BE2C (cell line): ENCODE measurements around the gene BMERB1.
"Not testable (repeated sequence)": the region's sequence is repeated elsewhere in the genome, so short reads cannot be mapped to it uniquely, and the experiment has no call there.

Source experiments
- DNase-seq: peaks from one replicate; pipeline ENCODE4 v3.0.0-alpha.2; 2020
- H3K27me3 ChIP-seq: fragments of 250-450 bp; sonication (Bioruptor Pico); 2 replicates; pipeline ENCODE4 v1.5.1; 2020; ENCODE audit warnings: mild to moderate bottlenecking
- H3K36me3 ChIP-seq: fragments of 250-450 bp; sonication (Bioruptor Pico); 2 replicates; pipeline ENCODE4 v1.5.1; 2020; ENCODE audit warnings: mild to moderate bottlenecking
- H3K4me1 ChIP-seq: fragments of 250-450 bp; sonication (Bioruptor Pico); 2 replicates; pipeline ENCODE4 v1.5.1; 2020
- H3K4me3 ChIP-seq: 2 replicates; pipeline ENCODE4 v1.5.1; 2011; ENCODE audit warnings: low read depth, low read length
- H3K9me3 ChIP-seq: fragments of 250-450 bp; sonication (Bioruptor Pico); 2 replicates; pipeline ENCODE4 v1.5.1; 2020
- TF ChIP-seq, protein P1 (sequence below): IDR thresholded peaks from 2 replicates; pipeline ENCODE4 v1.5.1; 2012; ENCODE audit warnings: mild to moderate bottlenecking, low read depth, low read length

Gene BMERB1

DNA sequence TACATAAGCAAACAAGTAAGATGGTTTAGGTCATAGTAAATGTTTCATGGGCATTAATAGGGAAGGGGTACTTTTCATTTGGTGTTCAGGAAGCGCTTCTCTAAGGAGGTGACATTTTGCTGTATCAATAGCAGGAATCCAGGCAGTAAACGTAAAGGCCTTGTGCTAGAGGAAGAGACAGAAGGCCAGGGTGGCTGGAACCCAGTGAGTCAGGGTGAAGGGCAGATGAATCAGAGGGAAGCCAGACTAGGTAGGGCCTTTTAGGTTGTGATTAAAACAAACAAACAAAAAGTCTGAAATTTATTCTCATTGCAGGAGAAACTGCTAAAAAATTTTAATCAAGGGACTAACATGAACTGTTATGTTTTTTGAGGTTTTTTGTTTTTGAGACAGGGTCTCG, 6.5 kb downstream of the BMERB1 start:
- Histone ChIP-seq H3K9me3 (no peaks in the 10 kb centered on the region), H3K4me1 (no peaks in the 10 kb centered on the region), H3K4me3 (no peak overlapping the region), H3K27me3 (no peaks in the 10 kb centered on the region), H3K36me3 (no peaks in the 10 kb centered on the region)
- no peak for DNase-seq
- TF ChIP-seq, protein P1, sequence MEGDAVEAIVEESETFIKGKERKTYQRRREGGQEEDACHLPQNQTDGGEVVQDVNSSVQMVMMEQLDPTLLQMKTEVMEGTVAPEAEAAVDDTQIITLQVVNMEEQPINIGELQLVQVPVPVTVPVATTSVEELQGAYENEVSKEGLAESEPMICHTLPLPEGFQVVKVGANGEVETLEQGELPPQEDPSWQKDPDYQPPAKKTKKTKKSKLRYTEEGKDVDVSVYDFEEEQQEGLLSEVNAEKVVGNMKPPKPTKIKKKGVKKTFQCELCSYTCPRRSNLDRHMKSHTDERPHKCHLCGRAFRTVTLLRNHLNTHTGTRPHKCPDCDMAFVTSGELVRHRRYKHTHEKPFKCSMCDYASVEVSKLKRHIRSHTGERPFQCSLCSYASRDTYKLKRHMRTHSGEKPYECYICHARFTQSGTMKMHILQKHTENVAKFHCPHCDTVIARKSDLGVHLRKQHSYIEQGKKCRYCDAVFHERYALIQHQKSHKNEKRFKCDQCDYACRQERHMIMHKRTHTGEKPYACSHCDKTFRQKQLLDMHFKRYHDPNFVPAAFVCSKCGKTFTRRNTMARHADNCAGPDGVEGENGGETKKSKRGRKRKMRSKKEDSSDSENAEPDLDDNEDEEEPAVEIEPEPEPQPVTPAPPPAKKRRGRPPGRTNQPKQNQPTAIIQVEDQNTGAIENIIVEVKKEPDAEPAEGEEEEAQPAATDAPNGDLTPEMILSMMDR = no peak

DNA sequence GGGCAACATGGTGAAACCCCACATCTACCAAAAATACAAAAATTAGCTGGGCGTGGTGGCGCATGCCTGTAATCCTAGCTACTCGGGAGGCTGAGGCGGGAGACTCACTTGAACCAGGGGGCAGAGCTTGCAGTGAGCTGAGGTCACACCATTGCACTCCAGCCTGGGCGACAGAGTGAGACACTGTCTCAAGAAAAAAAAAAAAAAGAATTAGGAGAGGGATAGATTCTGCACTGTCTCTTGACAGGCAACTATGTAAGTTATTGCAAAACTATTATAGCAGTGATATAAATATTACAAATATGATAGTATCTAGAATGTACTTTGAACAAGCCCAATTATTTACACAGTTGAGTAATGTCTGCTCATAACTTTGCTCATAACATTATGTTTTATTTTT, 7.8 kb downstream of the BMERB1 start:
- H3K9me3 ChIP-seq = not testable (repeated sequence)

DNA sequence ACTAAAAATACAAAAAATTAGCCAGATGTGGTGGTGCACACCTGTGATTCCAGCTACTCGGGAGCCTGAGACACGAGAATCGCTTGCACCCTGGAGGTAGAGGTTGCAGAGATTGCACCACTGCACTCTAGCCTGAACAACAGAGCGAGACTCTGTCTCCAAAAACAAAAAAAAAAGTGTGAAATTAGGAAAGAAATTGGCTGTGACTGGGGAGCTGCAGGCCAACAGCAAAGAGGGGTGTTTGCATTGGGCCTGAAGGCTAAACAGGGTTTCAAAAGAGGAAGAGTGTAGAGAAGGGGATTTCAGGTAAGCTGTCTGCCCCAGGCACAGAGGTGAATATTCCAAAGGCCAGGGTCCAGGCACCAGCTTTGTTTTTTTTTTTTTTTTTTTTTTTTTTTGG, 9.4 kb downstream of the BMERB1 start:
- Histone ChIP-seq H3K9me3 (no peaks in the 10 kb centered on the region), H3K4me1 (no peaks in the 10 kb centered on the region), H3K4me3 (no peak overlapping the region), H3K36me3 (no peaks in the 10 kb centered on the region), H3K27me3 (no peaks in the 10 kb centered on the region)
- no peak for DNase-seq
- TF ChIP-seq, protein P1 = no peak

More for the DNA sequence above, 7.8 kb downstream of the BMERB1 start:
- H3K4me1 ChIP-seq, H3K4me3 ChIP-seq, H3K27me3 ChIP-seq, DNase-seq, H3K36me3 ChIP-seq: not testable (repeated sequence)

- no peaks in the 10 kb centered on the region for H3K9me3 ChIP-seq
- TF ChIP-seq, protein P1 = no peak
- DNase-seq = no peak
- H3K36me3 ChIP-seq = no peaks in the 10 kb centered on the region
- H3K4me1 ChIP-seq = no peaks in the 10 kb centered on the region
- no peak overlapping the region for H3K4me3 ChIP-seq
- no peaks in the 10 kb centered on the region for H3K27me3 ChIP-seq
Measured at GRCh38 chr16:15444264-15444663, 9.9 kb downstream of the BMERB1 start.

DNA sequence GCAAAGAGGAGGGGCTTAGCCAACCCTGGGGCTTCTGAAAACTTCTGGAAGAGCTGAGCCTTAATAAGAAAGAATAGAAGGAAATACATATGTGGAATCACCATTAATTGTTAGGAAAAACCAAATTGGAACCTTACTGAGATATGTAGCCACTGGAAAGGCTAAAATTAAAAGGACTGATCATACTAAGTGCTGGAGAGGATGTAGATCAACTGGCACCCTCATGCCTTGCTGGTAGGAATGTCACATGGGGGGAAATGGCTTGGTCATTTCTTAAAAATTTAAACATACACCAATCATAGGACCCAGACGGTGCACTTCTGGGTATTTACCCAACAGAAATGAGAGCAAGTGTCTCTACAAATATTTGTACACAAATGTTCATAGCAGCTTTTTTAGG, 11.1 kb downstream of the BMERB1 start:
- H3K4me3 ChIP-seq = no peak overlapping the region
- H3K9me3 ChIP-seq = no peaks in the 10 kb centered on the region
- DNase-seq = no peak
- no peaks in the 10 kb centered on the region for H3K4me1 ChIP-seq
- H3K27me3 ChIP-seq = no peaks in the 10 kb centered on the region
- TF ChIP-seq, protein P1 = no peak
- no peaks in the 10 kb centered on the region for H3K36me3 ChIP-seq

DNA sequence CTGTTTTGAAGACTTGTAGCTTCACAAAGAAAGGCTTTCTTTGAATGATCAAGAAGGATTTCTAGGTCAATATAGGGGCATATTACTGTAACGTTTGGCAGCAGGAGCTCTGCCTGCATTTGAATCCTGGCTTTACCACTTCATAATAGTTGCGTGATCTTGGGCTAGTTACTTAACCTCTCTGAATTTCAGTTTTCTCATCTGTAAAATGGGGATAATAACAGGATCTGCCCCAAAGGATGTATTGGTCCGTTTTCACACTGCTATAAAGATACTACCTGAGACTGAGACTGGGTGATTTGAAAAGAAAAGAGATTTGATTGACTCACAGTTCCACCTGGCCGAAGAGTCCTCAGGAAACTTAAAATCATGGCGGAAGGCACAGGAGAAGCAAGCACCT, 12.5 kb downstream of the BMERB1 start:
- H3K4me3 ChIP-seq = no peak overlapping the region
- no peak for DNase-seq
- TF ChIP-seq, protein P1 = no peak
- no peaks in the 10 kb centered on the region for H3K9me3 ChIP-seq
- H3K27me3 ChIP-seq = no peaks in the 10 kb centered on the region
- H3K36me3 ChIP-seq = no peaks in the 10 kb centered on the region
- H3K4me1 ChIP-seq = no peaks in the 10 kb centered on the region

GRCh38 chr16:15450624-15451023, 16.2 kb downstream of the BMERB1 start:
- TF ChIP-seq, protein P1 = no peak
- Histone ChIP-seq H3K9me3 (no peaks in the 10 kb centered on the region), H3K4me1 (no peaks in the 10 kb centered on the region), H3K27me3 (no peaks in the 10 kb centered on the region), H3K36me3 (no peaks in the 10 kb centered on the region), H3K4me3 (no peak overlapping the region)
- DNase-seq = no peak
